HCT116 (cell line): Measurements from ENCODE around the gene EOMES. TPM values are rescaled to one million over a fixed set of nuclear protein-coding genes. Genes with fewer than 3 reads are reported as not detected.

Experiments used
- ATAC-seq: fragments of 200-7000 bp; cut with Tn5 transposase; 2 replicates; pipeline ENCODE4 v1.9.1; 2020; ENCODE audit warnings: mild to moderate bottlenecking, moderate library complexity
- BruUV-seq: library from RNA; stranded (reverse); fragments of 400-500 nt; replicated peaks from 2 replicates; lab custom pipeline; 2021; lab: Mats Ljungman, UMichigan
- CTCF ChIA-PET: fragments of 300-600 bp; sonication (Branson Sonifier 250); formaldehyde crosslinking; loops from one replicate; lab custom pipeline; 2021; ENCODE audit warnings: antibody characterized with exemption; lab: Charles Lee
- POLR2A ChIA-PET: fragments of 300-600, 350-600 bp; sonication (Branson Sonifier 250); formaldehyde crosslinking; loops from one replicate; lab custom pipeline; 2021; ENCODE audit warnings: antibody characterized with exemption; lab: Charles Lee
- RAD21 ChIA-PET, 2 experiments: fragments of 300-600 bp; sonication (Branson Sonifier 250); formaldehyde crosslinking; loops; one replicate each; lab custom pipeline; 2023; ENCODE audit warnings: low total read pairs in 2 of 2; ENCODE audit not compliant: uncharacterized antibody in 2 of 2, unreplicated experiment in 2 of 2, low non-redundant PET in 1 of 2; lab: Charles Lee
- DNase-seq: peaks from one replicate; pipeline ENCODE4 v3.0.0-alpha.2; 2010; ENCODE audit warnings: low read depth, low spot score
- H2AFZ ChIP-seq: fragments of 200-600 bp; shearing (Covaris generic), sonication (generic); 2 replicates; pipeline ENCODE4 v1.6.1; 2017; ENCODE audit warnings: low read depth, mixed run types, mixed read lengths, antibody characterized with exemption, low read length; ENCODE audit not compliant: poor library complexity, severe bottlenecking
- H3K27ac ChIP-seq: 2 replicates; pipeline ENCODE4 v1.5.1; 2012; ENCODE audit warnings: low read depth, low read length
- H3K27me3 ChIP-seq: fragments of 200-600 bp; sonication (generic); 2 replicates; pipeline ENCODE4 v1.6.1; 2016; ENCODE audit warnings: mixed run types, low read length, mixed read lengths; ENCODE audit not compliant: insufficient read depth
- H3K36me3 ChIP-seq, 2 experiments: fragments of 200-500 bp in 1 of 2; fragments of 200-600 bp in 1 of 2; sonication (Bioruptor generic) in 1 of 2; sonication (generic) in 1 of 2; 2 replicates each; pipeline versions ENCODE4 v1.5.1 to v1.6.1; 2014 to 2016; ENCODE audit warnings: low read length in 2 of 2, inconsistent platforms in 1 of 2, mixed read lengths in 1 of 2, mixed run types in 1 of 2; ENCODE audit not compliant: insufficient read depth in 2 of 2, control insufficient read depth in 1 of 2
- H3K4me1 ChIP-seq, 2 experiments: fragments of 200-600 bp in 1 of 2; sonication (generic) in 1 of 2; 2 replicates each; pipeline versions ENCODE4 v1.5.1 to v1.6.1; 2012 to 2017; ENCODE audit warnings: low read length in 2 of 2, inconsistent platforms in 1 of 2, mild to moderate bottlenecking in 1 of 2, mixed read lengths in 1 of 2, mixed run types in 1 of 2, moderate library complexity in 1 of 2; ENCODE audit not compliant: insufficient read depth in 2 of 2, control insufficient read depth in 1 of 2
- H3K4me2 ChIP-seq: fragments of 200-600 bp; sonication (generic); 2 replicates; pipeline ENCODE4 v1.6.1; 2017; ENCODE audit warnings: mixed run types, low read length, mixed read lengths
- H3K4me3 ChIP-seq, 2 experiments: fragments of 200-600 bp in 1 of 2; sonication (generic) in 1 of 2; replicated peaks in 1 of 2; 2 replicates each; pipeline ENCODE4 v1.5.1; 2011 to 2016; ENCODE audit warnings: low read length in 2 of 2, control low read depth in 1 of 2, low read depth in 1 of 2, mild to moderate bottlenecking in 1 of 2, mixed read lengths in 1 of 2, mixed run types in 1 of 2
- H3K79me2 ChIP-seq: fragments of 200-600 bp; sonication (generic); 2 replicates; pipeline ENCODE4 v1.6.1; 2017; ENCODE audit warnings: mild to moderate bottlenecking, mixed run types, low read length, moderate library complexity, mixed read lengths; ENCODE audit not compliant: insufficient read depth
- H3K9ac ChIP-seq: fragments of 200-600 bp; sonication (generic); 2 replicates; pipeline ENCODE4 v1.6.1; 2016; ENCODE audit warnings: low read length, mixed read lengths
- H3K9me2 ChIP-seq: fragments of 200-600 bp; sonication (generic), shearing (Covaris generic); 2 replicates; pipeline ENCODE4 v1.6.1; 2017; ENCODE audit warnings: mixed run types, mild to moderate bottlenecking, moderate library complexity; ENCODE audit not compliant: insufficient read depth
- H3K9me3 ChIP-seq, 2 experiments: fragments of 200-500 bp in 1 of 2; fragments of 200-600 bp in 1 of 2; sonication (Bioruptor generic) in 1 of 2; sonication (generic) in 1 of 2; 2 replicates each; pipeline ENCODE4 v1.6.1; 2014 to 2017; ENCODE audit warnings: low read length in 2 of 2, mixed read lengths in 2 of 2, inconsistent platforms in 1 of 2, low read depth in 1 of 2, mild to moderate bottlenecking in 1 of 2, mixed run types in 1 of 2, moderate library complexity in 1 of 2; ENCODE audit not compliant: control insufficient read depth in 1 of 2, insufficient read depth in 1 of 2
- H4K20me1 ChIP-seq: fragments of 200-600 bp; sonication (generic), shearing (Covaris generic); 2 replicates; pipeline ENCODE4 v1.6.1; 2017; ENCODE audit warnings: mixed run types, mild to moderate bottlenecking, moderate library complexity; ENCODE audit not compliant: insufficient read depth
- CBX3 ChIP-seq: IDR thresholded peaks from 2 replicates; pipeline ENCODE4 v1.6.1; 2012; ENCODE audit warnings: low read depth
- CEBPB ChIP-seq: IDR thresholded peaks from 2 replicates; pipeline ENCODE4 v1.6.1; 2012; ENCODE audit warnings: low read depth
- CTCF ChIP-seq, 3 experiments: fragments of 200-600 bp in 1 of 3; sonication (generic) in 1 of 3; IDR thresholded peaks in 2 of 3; conservative IDR thresholded peaks in 1 of 3; 2 replicates each; pipeline ENCODE4 v1.5.1; 2012 to 2017; ENCODE audit warnings: low read depth in 2 of 3, low read length in 2 of 3, antibody characterized with exemption in 1 of 3, borderline replicate concordance in 1 of 3, control low read depth in 1 of 3, mild to moderate bottlenecking in 1 of 3, mixed read lengths in 1 of 3, mixed run types in 1 of 3, moderate library complexity in 1 of 3; ENCODE audit not compliant: insufficient read depth in 1 of 3
- EGR1 ChIP-seq: IDR thresholded peaks from 2 replicates; pipeline ENCODE4 v1.6.1; 2012; ENCODE audit warnings: low read depth
- ELF1 ChIP-seq: IDR thresholded peaks from 2 replicates; pipeline ENCODE4 v1.6.1; 2012; ENCODE audit warnings: low read depth, borderline replicate concordance
- EZH2phosphoT487 ChIP-seq: fragments of 200-600 bp; IDR thresholded peaks from 2 replicates; pipeline ENCODE4 v1.6.1; 2018; ENCODE audit warnings: antibody characterized with exemption, borderline replicate concordance
- FOSL1 ChIP-seq: IDR thresholded peaks from 2 replicates; pipeline ENCODE4 v1.6.1; 2012; ENCODE audit warnings: low read depth
- JUND ChIP-seq: IDR thresholded peaks from 2 replicates; pipeline ENCODE4 v1.6.1; 2012
- POLR2A ChIP-seq: IDR thresholded peaks from 2 replicates; pipeline ENCODE4 v1.7.0; 2011; ENCODE audit warnings: borderline replicate concordance; ENCODE audit not compliant: insufficient read depth, insufficient read length; ENCODE audit errors: extremely low read depth
- POLR2AphosphoS5 ChIP-seq: IDR thresholded peaks from 2 replicates; pipeline ENCODE4 v1.6.1; 2011; ENCODE audit warnings: mild to moderate bottlenecking, low read depth, low read length, moderate library complexity
- RAD21 ChIP-seq: IDR thresholded peaks from 2 replicates; pipeline ENCODE4 v1.6.1; 2012; ENCODE audit warnings: low read depth, mild to moderate bottlenecking
- REST ChIP-seq: IDR thresholded peaks from 2 replicates; pipeline ENCODE4 v1.6.1; 2012; ENCODE audit warnings: low read depth
- SP1 ChIP-seq: IDR thresholded peaks from 2 replicates; pipeline ENCODE4 v1.6.1; 2012; ENCODE audit warnings: low read depth
- TCF7L2 ChIP-seq: IDR thresholded peaks from 2 replicates; pipeline ENCODE4 v1.7.0; 2011; ENCODE audit warnings: borderline replicate concordance, inconsistent platforms; ENCODE audit not compliant: insufficient read depth, insufficient read length; ENCODE audit errors: extremely low read depth
- YY1 ChIP-seq: IDR thresholded peaks from 2 replicates; pipeline ENCODE4 v1.6.1; 2011; ENCODE audit warnings: low read length, low read depth, moderate library complexity, mild to moderate bottlenecking; ENCODE audit not compliant: insufficient replicate concordance; ENCODE audit errors: extremely low read depth
- ZFX ChIP-seq: fragments of 450-650 bp; IDR thresholded peaks from 2 replicates; pipeline ENCODE4 v1.6.1; 2017
- ZNF274 ChIP-seq: fragments of 200-500 bp; sonication (Bioruptor generic); IDR thresholded peaks from 2 replicates; pipeline ENCODE4 v1.6.1; 2014; ENCODE audit warnings: mild to moderate bottlenecking, low read depth, low read length, inconsistent platforms
- intact Hi-C: fragments of 100-400 bp; cut with micrococcal nuclease; formaldehyde crosslinking; loops from 2 replicates; pipeline ENCODE4 v1.10.0; 2022
- total RNA-seq: library from RNA; stranded (reverse); gene quantifications from one replicate; pipeline ENCODE4 v1.2.1, GENCODE V29; 2021; ENCODE audit not compliant: unreplicated experiment
- TF ChIP-seq, protein P1 (sequence below): IDR thresholded peaks from 2 replicates; pipeline ENCODE4 v1.6.1; 2012
- TF ChIP-seq, protein P2 (sequence below): IDR thresholded peaks from 2 replicates; pipeline ENCODE4 v1.6.1; 2011; ENCODE audit warnings: mild to moderate bottlenecking, low read length, moderate library complexity; ENCODE audit not compliant: insufficient replicate concordance; ENCODE audit errors: extremely low read depth
- TF ChIP-seq, protein P3 (sequence below): IDR thresholded peaks from 2 replicates; pipeline ENCODE4 v1.6.1; 2012

EOMES gene
- total RNA-seq, 1 experiment from 2014 or later = 1.4 TPM

DNA sequence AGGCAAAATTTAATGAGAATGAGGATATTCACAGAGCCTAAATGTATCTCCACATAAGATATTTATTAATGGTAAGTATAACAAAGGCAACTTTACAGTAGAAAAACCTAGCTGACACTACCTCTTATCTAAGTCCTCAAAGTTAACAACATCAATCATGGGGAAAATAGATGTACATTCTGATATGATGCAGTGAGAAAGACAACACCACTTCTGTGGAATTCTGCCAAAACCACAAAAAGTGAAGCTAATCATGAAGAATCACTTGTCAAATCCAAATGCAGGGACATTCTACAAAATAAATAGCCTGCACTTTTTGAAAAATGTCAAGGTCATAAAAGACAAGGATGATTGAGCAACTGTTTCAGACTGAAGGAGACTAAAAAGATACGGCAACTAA is 27.5 kb upstream of the EOMES start:
- Histone ChIP-seq H3K4me3 (no peak overlapping the region), H3K4me1 (no peaks in the 10 kb centered on the region), H3K9ac (no peak overlapping the region), H3K9me2 (no peaks in the 10 kb centered on the region), H3K79me2 (no peaks in the 10 kb centered on the region), H3K27ac (no peak overlapping the region), H3K4me2 (no peak overlapping the region), H3K36me3 (no peaks in the 10 kb centered on the region)
- ChIA-PET POLR2A (no interaction called here), RAD21 (no interaction called here)
- intact Hi-C loops = no loop called here
- TF ChIP-seq YY1 (no peak), ELF1 (no peak), JUND (no peak), CEBPB (no peak), ZFX (no peak), EZH2phosphoT487 (no peak), RAD21 (no peak), ZNF274 (no peak), POLR2AphosphoS5 (no peak), CTCF (IDR thresholded peaks at IDR 0.05 in 2 of 3, conservative IDR thresholded peaks at IDR 0.05 in 1 of 3; ENCODE audit: borderline replicate concordance in 1 of 3, insufficient read depth in 1 of 3, low read depth in 2 of 3, low read length in 2 of 3) (no peak), REST (no peak), POLR2A (no peak), FOSL1 (no peak), SP1 (no peak), CBX3 (no peak), TCF7L2 (no peak), EGR1 (no peak)
- TF ChIP-seq, protein P1, sequence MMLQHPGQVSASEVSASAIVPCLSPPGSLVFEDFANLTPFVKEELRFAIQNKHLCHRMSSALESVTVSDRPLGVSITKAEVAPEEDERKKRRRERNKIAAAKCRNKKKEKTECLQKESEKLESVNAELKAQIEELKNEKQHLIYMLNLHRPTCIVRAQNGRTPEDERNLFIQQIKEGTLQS = no peak
- TF ChIP-seq, protein P2, sequence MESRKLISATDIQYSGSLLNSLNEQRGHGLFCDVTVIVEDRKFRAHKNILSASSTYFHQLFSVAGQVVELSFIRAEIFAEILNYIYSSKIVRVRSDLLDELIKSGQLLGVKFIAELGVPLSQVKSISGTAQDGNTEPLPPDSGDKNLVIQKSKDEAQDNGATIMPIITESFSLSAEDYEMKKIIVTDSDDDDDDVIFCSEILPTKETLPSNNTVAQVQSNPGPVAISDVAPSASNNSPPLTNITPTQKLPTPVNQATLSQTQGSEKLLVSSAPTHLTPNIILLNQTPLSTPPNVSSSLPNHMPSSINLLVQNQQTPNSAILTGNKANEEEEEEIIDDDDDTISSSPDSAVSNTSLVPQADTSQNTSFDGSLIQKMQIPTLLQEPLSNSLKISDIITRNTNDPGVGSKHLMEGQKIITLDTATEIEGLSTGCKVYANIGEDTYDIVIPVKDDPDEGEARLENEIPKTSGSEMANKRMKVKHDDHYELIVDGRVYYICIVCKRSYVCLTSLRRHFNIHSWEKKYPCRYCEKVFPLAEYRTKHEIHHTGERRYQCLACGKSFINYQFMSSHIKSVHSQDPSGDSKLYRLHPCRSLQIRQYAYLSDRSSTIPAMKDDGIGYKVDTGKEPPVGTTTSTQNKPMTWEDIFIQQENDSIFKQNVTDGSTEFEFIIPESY = no peak
- TF ChIP-seq, protein P3, sequence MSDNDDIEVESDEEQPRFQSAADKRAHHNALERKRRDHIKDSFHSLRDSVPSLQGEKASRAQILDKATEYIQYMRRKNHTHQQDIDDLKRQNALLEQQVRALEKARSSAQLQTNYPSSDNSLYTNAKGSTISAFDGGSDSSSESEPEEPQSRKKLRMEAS = no peak
- TF ChIP-seq, all 23 proteins: peak for 0
- Histone ChIP-seq H3K9me3 (no peaks in the 10 kb centered on the region), H4K20me1 (no peaks in the 10 kb centered on the region), H2AFZ (no peak overlapping the region), H3K27me3 (no peaks in the 10 kb centered on the region)
- no TSS peak for BruUV-seq
- CTCF ChIA-PET = no interaction called here
- DNase-seq (no peak), ATAC-seq (no peak)
